DOHH2 (cell line): ENCODE measurements around the gene SFTA2.

ENCODE experiments used
- H3F3A ChIP-seq: fragments of 200-600 bp; sonication (generic), shearing (Covaris generic); 2 replicates; pipeline ENCODE4 v1.6.0; 2016; ENCODE audit warnings: antibody characterized with exemption, mild to moderate bottlenecking; ENCODE audit not compliant: control insufficient read depth, insufficient read depth
- H3K27ac ChIP-seq: fragments of 200-600 bp; sonication (generic); 2 replicates; pipeline ENCODE4 v1.5.1; 2014; ENCODE audit warnings: low read depth, mild to moderate bottlenecking, low read length, moderate library complexity
- H3K27me3 ChIP-seq: fragments of 200-600 bp; sonication (generic); 2 replicates; pipeline ENCODE4 v1.6.1; 2014; ENCODE audit warnings: mild to moderate bottlenecking, low read length, mixed read lengths; ENCODE audit not compliant: control insufficient read depth
- H3K36me3 ChIP-seq: fragments of 200-600 bp; sonication (generic); 2 replicates; pipeline ENCODE4 v1.6.1; 2014; ENCODE audit warnings: mild to moderate bottlenecking, low read length, moderate library complexity, mixed read lengths; ENCODE audit not compliant: control insufficient read depth
- H3K4me1 ChIP-seq: fragments of 200-600 bp; sonication (generic); 2 replicates; pipeline ENCODE4 v1.6.1; 2014; ENCODE audit warnings: mild to moderate bottlenecking, low read length, mixed read lengths; ENCODE audit not compliant: control insufficient read depth
- H3K4me2 ChIP-seq: fragments of 200-600 bp; sonication (generic); 2 replicates; pipeline ENCODE4 v1.6.0; 2014; ENCODE audit warnings: mild to moderate bottlenecking, low read length, moderate library complexity
- H3K4me3 ChIP-seq: fragments of 200-600 bp; sonication (generic); 2 replicates; pipeline ENCODE4 v1.5.1; 2014; ENCODE audit warnings: mild to moderate bottlenecking, low read length, mixed read lengths
- H3K79me2 ChIP-seq: fragments of 200-600 bp; sonication (generic); 2 replicates; pipeline ENCODE4 v1.6.1; 2014; ENCODE audit warnings: mild to moderate bottlenecking, low read length, mixed read lengths; ENCODE audit not compliant: control insufficient read depth
- H3K9me2 ChIP-seq: fragments of 200-600 bp; sonication (generic); replicated peaks from 2 replicates; pipeline ENCODE4 v1.6.1; 2014; ENCODE audit warnings: mild to moderate bottlenecking, low read length, mixed read lengths; ENCODE audit not compliant: control insufficient read depth
- H3K9me3 ChIP-seq: fragments of 200-600 bp; sonication (generic); 2 replicates; pipeline ENCODE4 v1.6.1; 2014; ENCODE audit warnings: antibody characterized with exemption, low read length, mixed read lengths; ENCODE audit not compliant: control insufficient read depth, insufficient read depth
- H4K20me1 ChIP-seq: fragments of 200-600 bp; sonication (generic); 2 replicates; pipeline ENCODE4 v1.6.0; 2014; ENCODE audit warnings: low read depth, mild to moderate bottlenecking, antibody characterized with exemption, low read length, moderate library complexity; ENCODE audit not compliant: control insufficient read depth, insufficient read depth
- EZH2phosphoT487 ChIP-seq: fragments of 200-600 bp; sonication (generic); IDR thresholded peaks from 2 replicates; pipeline ENCODE4 v1.6.1; 2017; ENCODE audit warnings: borderline replicate concordance, mild to moderate bottlenecking, antibody characterized with exemption, low read length, moderate library complexity, mixed read lengths
- TF ChIP-seq, protein P1 (sequence below): fragments of 200-600 bp; sonication (generic); IDR thresholded peaks from one replicate; pipeline ENCODE4 v1.5.1; 2014; ENCODE audit warnings: antibody characterized with exemption, mild to moderate bottlenecking, low read depth, low read length; ENCODE audit not compliant: poor library complexity, severe bottlenecking

Gene SFTA2

DNA sequence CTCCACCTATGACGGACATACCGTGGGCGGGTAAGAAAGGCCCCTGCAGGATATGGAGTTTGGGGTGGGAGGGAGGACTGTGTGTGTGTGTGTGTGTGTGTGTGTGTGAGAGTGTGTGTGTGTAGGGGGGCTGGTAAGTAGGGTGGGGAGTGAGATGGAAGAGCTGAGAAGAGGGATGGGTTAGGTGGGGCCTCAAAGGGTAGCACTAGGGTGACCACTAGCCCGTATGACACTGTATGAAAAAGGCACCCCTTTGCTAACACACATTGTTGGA lies 40.6 kb downstream of the SFTA2 start:
- Histone ChIP-seq H4K20me1 (no peaks in the 10 kb centered on the region), H3K9me3 (no peaks in the 10 kb centered on the region), H3F3A (peaks cover 5% of the 10 kb centered on the region; the same call in 1 of the 2 replicates), H3K9me2 (no peaks in the 10 kb centered on the region), H3K4me1 (peaks cover 13% of the 10 kb centered on the region), H3K79me2 (peaks cover 6% of the 10 kb centered on the region), H3K27me3 (no peaks in the 10 kb centered on the region), H3K4me2 (no peak overlapping the region), H3K4me3 (no peak overlapping the region), H3K36me3 (no peaks in the 10 kb centered on the region; the same call in 1 of the 2 replicates), H3K27ac (no peak overlapping the region)
- TF ChIP-seq, protein P1, sequence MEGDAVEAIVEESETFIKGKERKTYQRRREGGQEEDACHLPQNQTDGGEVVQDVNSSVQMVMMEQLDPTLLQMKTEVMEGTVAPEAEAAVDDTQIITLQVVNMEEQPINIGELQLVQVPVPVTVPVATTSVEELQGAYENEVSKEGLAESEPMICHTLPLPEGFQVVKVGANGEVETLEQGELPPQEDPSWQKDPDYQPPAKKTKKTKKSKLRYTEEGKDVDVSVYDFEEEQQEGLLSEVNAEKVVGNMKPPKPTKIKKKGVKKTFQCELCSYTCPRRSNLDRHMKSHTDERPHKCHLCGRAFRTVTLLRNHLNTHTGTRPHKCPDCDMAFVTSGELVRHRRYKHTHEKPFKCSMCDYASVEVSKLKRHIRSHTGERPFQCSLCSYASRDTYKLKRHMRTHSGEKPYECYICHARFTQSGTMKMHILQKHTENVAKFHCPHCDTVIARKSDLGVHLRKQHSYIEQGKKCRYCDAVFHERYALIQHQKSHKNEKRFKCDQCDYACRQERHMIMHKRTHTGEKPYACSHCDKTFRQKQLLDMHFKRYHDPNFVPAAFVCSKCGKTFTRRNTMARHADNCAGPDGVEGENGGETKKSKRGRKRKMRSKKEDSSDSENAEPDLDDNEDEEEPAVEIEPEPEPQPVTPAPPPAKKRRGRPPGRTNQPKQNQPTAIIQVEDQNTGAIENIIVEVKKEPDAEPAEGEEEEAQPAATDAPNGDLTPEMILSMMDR: no peak
- TF ChIP-seq EZH2phosphoT487: no peak

DNA sequence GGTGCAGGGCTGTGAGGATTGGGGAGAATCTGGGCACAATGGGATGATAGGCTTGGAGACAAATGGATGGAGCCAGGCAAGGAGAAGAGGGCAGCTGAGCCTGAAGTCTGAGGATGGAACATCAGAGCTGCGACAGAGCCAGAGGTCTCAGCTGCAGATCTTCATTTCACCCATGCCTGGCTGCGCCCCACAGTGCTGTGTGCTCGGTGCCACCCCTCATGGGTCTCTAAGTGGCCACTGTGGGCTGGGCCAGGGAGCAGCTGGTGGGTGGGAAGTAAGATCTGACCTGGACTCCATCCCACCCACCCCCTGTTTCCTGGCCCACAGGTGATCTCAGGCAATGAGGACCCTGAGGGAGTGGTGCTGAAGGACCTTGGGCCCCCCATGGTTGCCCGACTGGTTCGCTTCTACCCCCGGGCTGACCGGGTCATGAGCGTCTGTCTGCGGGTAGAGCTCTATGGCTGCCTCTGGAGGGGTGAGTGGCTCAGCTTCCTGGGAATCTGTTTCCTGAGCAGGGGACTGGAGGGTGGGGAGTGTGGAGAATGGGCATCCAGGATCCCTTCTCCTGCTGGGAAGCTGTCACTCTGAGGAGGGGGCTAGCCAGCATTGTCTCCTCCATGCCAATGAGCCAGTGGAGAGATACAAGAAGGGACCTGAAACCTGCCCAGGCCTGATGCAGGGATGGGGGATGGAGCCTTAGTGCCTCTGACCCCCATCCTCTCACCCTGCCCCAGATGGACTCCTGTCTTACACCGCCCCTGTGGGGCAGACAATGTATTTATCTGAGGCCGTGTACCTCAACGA lies 41.1 kb downstream of the SFTA2 start:
- Histone ChIP-seq H3F3A (peaks cover 5% of the 10 kb centered on the region; the same call in 1 of the 2 replicates), H3K36me3 (no peaks in the 10 kb centered on the region; the same call in 1 of the 2 replicates), H3K79me2 (peaks cover 11% of the 10 kb centered on the region), H3K4me3 (no peak overlapping the region), H3K4me2 (no peak overlapping the region), H3K4me1 (peaks cover 19% of the 10 kb centered on the region), H3K9me3 (no peaks in the 10 kb centered on the region), H3K27me3 (no peaks in the 10 kb centered on the region), H4K20me1 (no peaks in the 10 kb centered on the region), H3K27ac (no peak overlapping the region), H3K9me2 (no peaks in the 10 kb centered on the region)
- TF ChIP-seq, protein P1: no peak
- no peak for TF ChIP-seq EZH2phosphoT487

DNA sequence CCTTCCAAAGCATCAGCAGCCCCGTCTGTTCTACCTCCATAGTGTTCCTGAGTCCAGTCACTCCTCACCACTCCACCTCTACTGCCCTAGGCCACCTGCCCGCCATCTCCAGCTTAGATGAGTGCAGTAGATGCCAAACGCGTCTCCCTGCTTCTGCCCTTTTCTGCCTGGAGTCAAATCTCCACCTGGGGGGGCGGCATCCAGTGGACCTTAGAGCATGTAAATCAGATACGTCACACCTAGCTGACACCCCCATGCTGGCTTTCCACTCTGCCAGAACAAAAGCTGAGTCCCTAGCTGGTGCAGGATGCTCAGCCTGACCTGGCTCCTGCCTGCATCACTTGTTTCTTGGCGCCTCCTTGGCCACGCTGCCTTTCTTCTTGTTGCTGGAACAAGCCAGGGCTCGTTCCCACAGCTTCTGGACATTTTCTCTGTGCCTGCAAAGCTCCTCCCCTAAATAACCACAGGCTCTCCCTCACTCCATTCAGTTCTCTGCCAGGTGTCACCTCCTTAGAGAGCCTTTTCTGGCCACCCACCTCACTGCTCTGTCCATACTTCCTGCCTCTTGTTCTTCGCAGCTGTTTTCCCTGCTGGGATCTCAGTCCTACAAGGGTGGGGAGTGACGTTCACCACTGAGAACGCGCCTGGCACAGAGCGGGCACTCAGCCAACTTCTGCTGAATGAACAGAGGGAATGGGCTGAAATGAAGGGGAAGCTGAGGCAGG lies 41.9 kb downstream of the SFTA2 start:
- Histone ChIP-seq H3K9me2 (no peaks in the 10 kb centered on the region), H3K79me2 (peaks cover 19% of the 10 kb centered on the region), H3K4me1 (peaks cover 26% of the 10 kb centered on the region), H3K4me3 (no peak overlapping the region), H3F3A (peaks cover 5% of the 10 kb centered on the region; the same call in 1 of the 2 replicates), H4K20me1 (peaks cover 4% of the 10 kb centered on the region; the same call in 1 of the 2 replicates), H3K36me3 (no peaks in the 10 kb centered on the region; the same call in 1 of the 2 replicates), H3K4me2 (no peak overlapping the region), H3K9me3 (no peaks in the 10 kb centered on the region), H3K27me3 (no peaks in the 10 kb centered on the region), H3K27ac (no peak overlapping the region)
- TF ChIP-seq, protein P1: no peak
- TF ChIP-seq EZH2phosphoT487: no peak
